HCT116 (cell line): ENCODE data around the gene PLCD4. TPM values are rescaled to one million over a fixed set of nuclear protein-coding genes. Genes with fewer than 3 reads are reported as not detected.

Experiments used
- ATAC-seq: fragments of 200-7000 bp; cut with Tn5 transposase; 2 replicates; pipeline ENCODE4 v1.9.1; 2020; ENCODE audit warnings: mild to moderate bottlenecking, moderate library complexity
- BruUV-seq: library from RNA; stranded (reverse); fragments of 400-500 nt; replicated peaks from 2 replicates; lab custom pipeline; 2021; lab: Mats Ljungman, UMichigan
- CTCF ChIA-PET: fragments of 300-600 bp; sonication (Branson Sonifier 250); formaldehyde crosslinking; loops from one replicate; lab custom pipeline; 2021; ENCODE audit warnings: antibody characterized with exemption; lab: Charles Lee
- POLR2A ChIA-PET: fragments of 300-600, 350-600 bp; sonication (Branson Sonifier 250); formaldehyde crosslinking; loops from one replicate; lab custom pipeline; 2021; ENCODE audit warnings: antibody characterized with exemption; lab: Charles Lee
- RAD21 ChIA-PET, 2 experiments: fragments of 300-600 bp; sonication (Branson Sonifier 250); formaldehyde crosslinking; loops; one replicate each; lab custom pipeline; 2023; ENCODE audit warnings: low total read pairs in 2 of 2; ENCODE audit not compliant: uncharacterized antibody in 2 of 2, unreplicated experiment in 2 of 2, low non-redundant PET in 1 of 2; lab: Charles Lee
- DNase-seq: peaks from one replicate; pipeline ENCODE4 v3.0.0-alpha.2; 2010; ENCODE audit warnings: low read depth, low spot score
- H2AFZ ChIP-seq: fragments of 200-600 bp; shearing (Covaris generic), sonication (generic); 2 replicates; pipeline ENCODE4 v1.6.1; 2017; ENCODE audit warnings: low read depth, mixed run types, mixed read lengths, antibody characterized with exemption, low read length; ENCODE audit not compliant: poor library complexity, severe bottlenecking
- H3K27ac ChIP-seq: 2 replicates; pipeline ENCODE4 v1.5.1; 2012; ENCODE audit warnings: low read depth, low read length
- H3K27me3 ChIP-seq: fragments of 200-600 bp; sonication (generic); 2 replicates; pipeline ENCODE4 v1.6.1; 2016; ENCODE audit warnings: mixed run types, low read length, mixed read lengths; ENCODE audit not compliant: insufficient read depth
- H3K36me3 ChIP-seq, 2 experiments: fragments of 200-500 bp in 1 of 2; fragments of 200-600 bp in 1 of 2; sonication (Bioruptor generic) in 1 of 2; sonication (generic) in 1 of 2; 2 replicates each; pipeline versions ENCODE4 v1.5.1 to v1.6.1; 2014 to 2016; ENCODE audit warnings: low read length in 2 of 2, inconsistent platforms in 1 of 2, mixed read lengths in 1 of 2, mixed run types in 1 of 2; ENCODE audit not compliant: insufficient read depth in 2 of 2, control insufficient read depth in 1 of 2
- H3K4me1 ChIP-seq, 2 experiments: fragments of 200-600 bp in 1 of 2; sonication (generic) in 1 of 2; 2 replicates each; pipeline versions ENCODE4 v1.5.1 to v1.6.1; 2012 to 2017; ENCODE audit warnings: low read length in 2 of 2, inconsistent platforms in 1 of 2, mild to moderate bottlenecking in 1 of 2, mixed read lengths in 1 of 2, mixed run types in 1 of 2, moderate library complexity in 1 of 2; ENCODE audit not compliant: insufficient read depth in 2 of 2, control insufficient read depth in 1 of 2
- H3K4me2 ChIP-seq: fragments of 200-600 bp; sonication (generic); 2 replicates; pipeline ENCODE4 v1.6.1; 2017; ENCODE audit warnings: mixed run types, low read length, mixed read lengths
- H3K4me3 ChIP-seq, 2 experiments: fragments of 200-600 bp in 1 of 2; sonication (generic) in 1 of 2; replicated peaks in 1 of 2; 2 replicates each; pipeline ENCODE4 v1.5.1; 2011 to 2016; ENCODE audit warnings: low read length in 2 of 2, control low read depth in 1 of 2, low read depth in 1 of 2, mild to moderate bottlenecking in 1 of 2, mixed read lengths in 1 of 2, mixed run types in 1 of 2
- H3K79me2 ChIP-seq: fragments of 200-600 bp; sonication (generic); 2 replicates; pipeline ENCODE4 v1.6.1; 2017; ENCODE audit warnings: mild to moderate bottlenecking, mixed run types, low read length, moderate library complexity, mixed read lengths; ENCODE audit not compliant: insufficient read depth
- H3K9ac ChIP-seq: fragments of 200-600 bp; sonication (generic); 2 replicates; pipeline ENCODE4 v1.6.1; 2016; ENCODE audit warnings: low read length, mixed read lengths
- H3K9me2 ChIP-seq: fragments of 200-600 bp; sonication (generic), shearing (Covaris generic); 2 replicates; pipeline ENCODE4 v1.6.1; 2017; ENCODE audit warnings: mixed run types, mild to moderate bottlenecking, moderate library complexity; ENCODE audit not compliant: insufficient read depth
- H3K9me3 ChIP-seq, 2 experiments: fragments of 200-500 bp in 1 of 2; fragments of 200-600 bp in 1 of 2; sonication (Bioruptor generic) in 1 of 2; sonication (generic) in 1 of 2; 2 replicates each; pipeline ENCODE4 v1.6.1; 2014 to 2017; ENCODE audit warnings: low read length in 2 of 2, mixed read lengths in 2 of 2, inconsistent platforms in 1 of 2, low read depth in 1 of 2, mild to moderate bottlenecking in 1 of 2, mixed run types in 1 of 2, moderate library complexity in 1 of 2; ENCODE audit not compliant: control insufficient read depth in 1 of 2, insufficient read depth in 1 of 2
- H4K20me1 ChIP-seq: fragments of 200-600 bp; sonication (generic), shearing (Covaris generic); 2 replicates; pipeline ENCODE4 v1.6.1; 2017; ENCODE audit warnings: mixed run types, mild to moderate bottlenecking, moderate library complexity; ENCODE audit not compliant: insufficient read depth
- CBX3 ChIP-seq: IDR thresholded peaks from 2 replicates; pipeline ENCODE4 v1.6.1; 2012; ENCODE audit warnings: low read depth
- CEBPB ChIP-seq: IDR thresholded peaks from 2 replicates; pipeline ENCODE4 v1.6.1; 2012; ENCODE audit warnings: low read depth
- ELF1 ChIP-seq: IDR thresholded peaks from 2 replicates; pipeline ENCODE4 v1.6.1; 2012; ENCODE audit warnings: low read depth, borderline replicate concordance
- EZH2 ChIP-seq: fragments of 200-600 bp; sonication (generic); IDR thresholded peaks from 2 replicates; pipeline ENCODE4 v1.6.1; 2017; ENCODE audit warnings: antibody characterized with exemption, mixed run types
- EZH2phosphoT487 ChIP-seq: fragments of 200-600 bp; IDR thresholded peaks from 2 replicates; pipeline ENCODE4 v1.6.1; 2018; ENCODE audit warnings: antibody characterized with exemption, borderline replicate concordance
- FOSL1 ChIP-seq: IDR thresholded peaks from 2 replicates; pipeline ENCODE4 v1.6.1; 2012; ENCODE audit warnings: low read depth
- POLR2A ChIP-seq: IDR thresholded peaks from 2 replicates; pipeline ENCODE4 v1.7.0; 2011; ENCODE audit warnings: borderline replicate concordance; ENCODE audit not compliant: insufficient read depth, insufficient read length; ENCODE audit errors: extremely low read depth
- POLR2AphosphoS5 ChIP-seq: IDR thresholded peaks from 2 replicates; pipeline ENCODE4 v1.6.1; 2011; ENCODE audit warnings: mild to moderate bottlenecking, low read depth, low read length, moderate library complexity
- SP1 ChIP-seq: IDR thresholded peaks from 2 replicates; pipeline ENCODE4 v1.6.1; 2012; ENCODE audit warnings: low read depth
- SRF ChIP-seq: IDR thresholded peaks from 2 replicates; pipeline ENCODE4 v1.6.1; 2012; ENCODE audit warnings: low read depth
- ZNF274 ChIP-seq: fragments of 200-500 bp; sonication (Bioruptor generic); IDR thresholded peaks from 2 replicates; pipeline ENCODE4 v1.6.1; 2014; ENCODE audit warnings: mild to moderate bottlenecking, low read depth, low read length, inconsistent platforms
- intact Hi-C: fragments of 100-400 bp; cut with micrococcal nuclease; formaldehyde crosslinking; loops from 2 replicates; pipeline ENCODE4 v1.10.0; 2022
- total RNA-seq: library from RNA; stranded (reverse); gene quantifications from one replicate; pipeline ENCODE4 v1.2.1, GENCODE V29; 2021; ENCODE audit not compliant: unreplicated experiment
- TF ChIP-seq, protein P1 (sequence below): IDR thresholded peaks from 2 replicates; pipeline ENCODE4 v1.6.1; 2012; ENCODE audit warnings: low read depth
- TF ChIP-seq, protein P2 (sequence below): IDR thresholded peaks from 2 replicates; pipeline ENCODE4 v1.6.1; 2012
- TF ChIP-seq, protein P3 (sequence below): IDR thresholded peaks from 2 replicates; pipeline ENCODE4 v1.6.1; 2011; ENCODE audit warnings: mild to moderate bottlenecking, low read length, moderate library complexity; ENCODE audit not compliant: insufficient replicate concordance; ENCODE audit errors: extremely low read depth
- TF ChIP-seq, protein P4 (sequence below): IDR thresholded peaks from 2 replicates; pipeline ENCODE4 v1.6.1; 2012

PLCD4 gene
- total RNA-seq, 1 experiment from 2014 or later = 0.64 TPM

DNA sequence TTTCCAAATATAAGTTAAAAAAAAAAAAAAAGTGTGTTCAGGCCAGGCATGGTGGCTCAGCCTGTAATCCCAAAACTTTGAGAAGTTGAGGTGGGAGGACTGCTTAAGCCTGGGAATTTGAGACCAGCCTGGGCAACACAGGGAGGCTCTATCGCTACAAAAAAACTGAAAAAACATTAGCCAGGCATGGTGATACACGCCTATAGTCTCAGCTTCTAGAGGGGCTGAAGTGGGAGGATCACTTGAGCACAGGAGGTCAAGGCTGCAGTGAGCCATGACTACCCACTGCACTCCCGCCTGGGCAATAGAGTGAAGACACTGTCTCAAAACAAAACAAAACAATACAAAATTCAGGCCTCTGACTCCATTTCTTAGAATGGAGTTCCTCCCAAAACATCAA is 48.7 kb upstream of the PLCD4 start:
- intact Hi-C loops = no loop called here
- ATAC-seq (no peak), DNase-seq (no peak)
- H3K4me2 ChIP-seq = no peak overlapping the region
- H3K27me3 ChIP-seq = no peaks in the 10 kb centered on the region
- POLR2A ChIA-PET = no interaction called here
- no peak overlapping the region for H3K4me3 ChIP-seq
- no peaks in the 10 kb centered on the region for H4K20me1 ChIP-seq
- RAD21 ChIA-PET = no interaction called here
- peaks cover 8 to 9% of the 10 kb centered on the region in 2 experiments; a peak in 2 of 4 replicates for H3K36me3 ChIP-seq
- CTCF ChIA-PET = no interaction called here
- TF ChIP-seq SRF = no peak
- TF ChIP-seq EZH2phosphoT487 = no peak
- TF ChIP-seq, protein P1, sequence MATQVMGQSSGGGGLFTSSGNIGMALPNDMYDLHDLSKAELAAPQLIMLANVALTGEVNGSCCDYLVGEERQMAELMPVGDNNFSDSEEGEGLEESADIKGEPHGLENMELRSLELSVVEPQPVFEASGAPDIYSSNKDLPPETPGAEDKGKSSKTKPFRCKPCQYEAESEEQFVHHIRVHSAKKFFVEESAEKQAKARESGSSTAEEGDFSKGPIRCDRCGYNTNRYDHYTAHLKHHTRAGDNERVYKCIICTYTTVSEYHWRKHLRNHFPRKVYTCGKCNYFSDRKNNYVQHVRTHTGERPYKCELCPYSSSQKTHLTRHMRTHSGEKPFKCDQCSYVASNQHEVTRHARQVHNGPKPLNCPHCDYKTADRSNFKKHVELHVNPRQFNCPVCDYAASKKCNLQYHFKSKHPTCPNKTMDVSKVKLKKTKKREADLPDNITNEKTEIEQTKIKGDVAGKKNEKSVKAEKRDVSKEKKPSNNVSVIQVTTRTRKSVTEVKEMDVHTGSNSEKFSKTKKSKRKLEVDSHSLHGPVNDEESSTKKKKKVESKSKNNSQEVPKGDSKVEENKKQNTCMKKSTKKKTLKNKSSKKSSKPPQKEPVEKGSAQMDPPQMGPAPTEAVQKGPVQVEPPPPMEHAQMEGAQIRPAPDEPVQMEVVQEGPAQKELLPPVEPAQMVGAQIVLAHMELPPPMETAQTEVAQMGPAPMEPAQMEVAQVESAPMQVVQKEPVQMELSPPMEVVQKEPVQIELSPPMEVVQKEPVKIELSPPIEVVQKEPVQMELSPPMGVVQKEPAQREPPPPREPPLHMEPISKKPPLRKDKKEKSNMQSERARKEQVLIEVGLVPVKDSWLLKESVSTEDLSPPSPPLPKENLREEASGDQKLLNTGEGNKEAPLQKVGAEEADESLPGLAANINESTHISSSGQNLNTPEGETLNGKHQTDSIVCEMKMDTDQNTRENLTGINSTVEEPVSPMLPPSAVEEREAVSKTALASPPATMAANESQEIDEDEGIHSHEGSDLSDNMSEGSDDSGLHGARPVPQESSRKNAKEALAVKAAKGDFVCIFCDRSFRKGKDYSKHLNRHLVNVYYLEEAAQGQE = no peak
- no peak for TF ChIP-seq ELF1
- TF ChIP-seq, protein P2, sequence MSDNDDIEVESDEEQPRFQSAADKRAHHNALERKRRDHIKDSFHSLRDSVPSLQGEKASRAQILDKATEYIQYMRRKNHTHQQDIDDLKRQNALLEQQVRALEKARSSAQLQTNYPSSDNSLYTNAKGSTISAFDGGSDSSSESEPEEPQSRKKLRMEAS = no peak
- TF ChIP-seq ZNF274 = no peak
- TF ChIP-seq CEBPB = no peak
- TF ChIP-seq, protein P3, sequence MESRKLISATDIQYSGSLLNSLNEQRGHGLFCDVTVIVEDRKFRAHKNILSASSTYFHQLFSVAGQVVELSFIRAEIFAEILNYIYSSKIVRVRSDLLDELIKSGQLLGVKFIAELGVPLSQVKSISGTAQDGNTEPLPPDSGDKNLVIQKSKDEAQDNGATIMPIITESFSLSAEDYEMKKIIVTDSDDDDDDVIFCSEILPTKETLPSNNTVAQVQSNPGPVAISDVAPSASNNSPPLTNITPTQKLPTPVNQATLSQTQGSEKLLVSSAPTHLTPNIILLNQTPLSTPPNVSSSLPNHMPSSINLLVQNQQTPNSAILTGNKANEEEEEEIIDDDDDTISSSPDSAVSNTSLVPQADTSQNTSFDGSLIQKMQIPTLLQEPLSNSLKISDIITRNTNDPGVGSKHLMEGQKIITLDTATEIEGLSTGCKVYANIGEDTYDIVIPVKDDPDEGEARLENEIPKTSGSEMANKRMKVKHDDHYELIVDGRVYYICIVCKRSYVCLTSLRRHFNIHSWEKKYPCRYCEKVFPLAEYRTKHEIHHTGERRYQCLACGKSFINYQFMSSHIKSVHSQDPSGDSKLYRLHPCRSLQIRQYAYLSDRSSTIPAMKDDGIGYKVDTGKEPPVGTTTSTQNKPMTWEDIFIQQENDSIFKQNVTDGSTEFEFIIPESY = no peak
- TF ChIP-seq POLR2A = no peak
- no peak for TF ChIP-seq SP1
- TF ChIP-seq, protein P4, sequence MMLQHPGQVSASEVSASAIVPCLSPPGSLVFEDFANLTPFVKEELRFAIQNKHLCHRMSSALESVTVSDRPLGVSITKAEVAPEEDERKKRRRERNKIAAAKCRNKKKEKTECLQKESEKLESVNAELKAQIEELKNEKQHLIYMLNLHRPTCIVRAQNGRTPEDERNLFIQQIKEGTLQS = no peak
- no peak for TF ChIP-seq EZH2
- TF ChIP-seq POLR2AphosphoS5 = no peak
- no peak for TF ChIP-seq FOSL1
- TF ChIP-seq CBX3 = no peak
- no peaks in the 10 kb centered on the region for H3K4me1 ChIP-seq
- no peak overlapping the region for H2AFZ ChIP-seq
- H3K9ac ChIP-seq = no peak overlapping the region
- BruUV-seq = no TSS peak
- no peaks in the 10 kb centered on the region for H3K9me3 ChIP-seq
- peaks cover 28% of the 10 kb centered on the region for H3K79me2 ChIP-seq
- no peak overlapping the region for H3K27ac ChIP-seq
- H3K9me2 ChIP-seq = no peaks in the 10 kb centered on the region
